AG04450 (cell line): ENCODE results near the gene POLR1A. TPM values are rescaled to one million over a fixed set of nuclear protein-coding genes. Genes with fewer than 3 reads are reported as not detected.

Source experiments
- CTCF ChIA-PET: fragments of 300-600, 350-600 bp; formaldehyde crosslinking; extraction: SDS; loops from one replicate; lab custom pipeline; 2022; ENCODE audit warnings: antibody characterized with exemption, inconsistent platforms; lab: Charles Lee
- POLR2A ChIA-PET: fragments of 350-600 bp; formaldehyde crosslinking; extraction: SDS; loops from one replicate; lab custom pipeline; 2021; ENCODE audit warnings: antibody characterized with exemption, inconsistent platforms; lab: Yijun Ruan, JAX
- DNase-seq: peaks from one replicate; pipeline ENCODE4 v3.0.0-alpha.2; 2011; ENCODE audit warnings: low read depth, low spot score
- H3K27ac ChIP-seq: one replicate; pipeline ENCODE4 v1.5.1; 2012; ENCODE audit warnings: low read depth, low read length, control low read depth
- H3K27me3 ChIP-seq: one replicate; pipeline ENCODE4 v1.6.0; 2012; ENCODE audit warnings: low read length; ENCODE audit not compliant: control insufficient read depth, insufficient read depth
- H3K4me3 ChIP-seq: 2 replicates; pipeline ENCODE4 v1.5.1; 2011; ENCODE audit warnings: mild to moderate bottlenecking, low read depth, low read length, control low read depth
- H3K9me3 ChIP-seq: 2 replicates; pipeline ENCODE4 v1.5.1; 2012; ENCODE audit warnings: low read length; ENCODE audit not compliant: control insufficient read depth, insufficient read depth
- polyA plus RNA-seq: library from polyadenylated mRNA; depleted of rRNA; stranded (reverse); fragments of >200 nt; gene quantifications from 2 replicates; pipeline ENCODE4 v1.2.3, GENCODE V29; 2011
- TF ChIP-seq, protein P1 (sequence below): IDR thresholded peaks from 2 replicates; pipeline ENCODE4 v1.5.1; 2011; ENCODE audit warnings: low read depth, low read length, control low read depth, inconsistent platforms

The POLR1A gene
- polyA plus RNA-seq, 1 experiment = 11.1 TPM

DNA sequence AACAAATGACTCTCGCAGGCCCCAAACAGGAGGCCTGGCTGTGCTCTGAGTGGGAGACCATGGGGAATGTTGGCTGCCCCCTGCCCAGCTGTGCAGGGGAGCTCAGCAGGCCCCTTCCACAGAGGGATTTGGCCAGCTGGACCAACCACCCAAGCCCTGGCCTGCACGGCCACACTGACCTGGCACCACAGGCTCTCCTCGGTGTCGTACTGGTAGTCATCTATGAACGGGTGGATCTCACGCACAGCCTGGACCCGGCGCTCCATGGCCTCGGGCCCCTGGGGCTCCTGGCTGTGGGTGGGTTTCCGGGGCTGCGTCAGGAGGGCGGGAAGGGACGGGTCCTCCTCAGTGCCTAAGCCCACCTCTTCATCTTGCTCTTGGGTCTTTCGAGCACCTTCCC, 74.5 kb downstream of the POLR1A start:
- no peak for DNase-seq
- POLR2A ChIA-PET = no interaction called here
- TF ChIP-seq, protein P1, sequence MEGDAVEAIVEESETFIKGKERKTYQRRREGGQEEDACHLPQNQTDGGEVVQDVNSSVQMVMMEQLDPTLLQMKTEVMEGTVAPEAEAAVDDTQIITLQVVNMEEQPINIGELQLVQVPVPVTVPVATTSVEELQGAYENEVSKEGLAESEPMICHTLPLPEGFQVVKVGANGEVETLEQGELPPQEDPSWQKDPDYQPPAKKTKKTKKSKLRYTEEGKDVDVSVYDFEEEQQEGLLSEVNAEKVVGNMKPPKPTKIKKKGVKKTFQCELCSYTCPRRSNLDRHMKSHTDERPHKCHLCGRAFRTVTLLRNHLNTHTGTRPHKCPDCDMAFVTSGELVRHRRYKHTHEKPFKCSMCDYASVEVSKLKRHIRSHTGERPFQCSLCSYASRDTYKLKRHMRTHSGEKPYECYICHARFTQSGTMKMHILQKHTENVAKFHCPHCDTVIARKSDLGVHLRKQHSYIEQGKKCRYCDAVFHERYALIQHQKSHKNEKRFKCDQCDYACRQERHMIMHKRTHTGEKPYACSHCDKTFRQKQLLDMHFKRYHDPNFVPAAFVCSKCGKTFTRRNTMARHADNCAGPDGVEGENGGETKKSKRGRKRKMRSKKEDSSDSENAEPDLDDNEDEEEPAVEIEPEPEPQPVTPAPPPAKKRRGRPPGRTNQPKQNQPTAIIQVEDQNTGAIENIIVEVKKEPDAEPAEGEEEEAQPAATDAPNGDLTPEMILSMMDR = no peak
- Histone ChIP-seq H3K9me3 (no peaks in the 10 kb centered on the region), H3K27ac (no peak overlapping the region), H3K27me3 (no peaks in the 10 kb centered on the region), H3K4me3 (no peak overlapping the region)
- CTCF ChIA-PET = no interaction called here

DNA sequence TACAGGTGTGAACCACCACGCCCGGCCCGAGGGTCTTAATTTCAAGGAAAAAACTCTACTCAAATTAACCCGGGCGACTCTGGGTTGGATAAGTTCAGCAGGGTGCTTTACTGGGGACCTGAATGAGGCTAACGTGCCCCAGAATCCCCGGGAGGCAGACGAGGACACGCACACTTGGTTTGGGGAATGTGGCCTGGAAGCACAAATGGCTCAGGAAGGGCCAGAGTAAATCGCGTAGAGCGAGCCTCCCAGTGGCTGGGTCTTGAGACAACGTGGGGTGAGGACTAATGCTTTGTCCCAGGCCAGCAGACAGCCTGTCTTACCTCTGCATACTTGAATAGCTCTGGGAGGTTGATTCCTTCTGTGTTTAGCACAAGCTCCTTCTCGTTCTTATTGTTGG, 75.8 kb downstream of the POLR1A start:
- Histone ChIP-seq H3K27me3 (no peaks in the 10 kb centered on the region), H3K4me3 (no peak overlapping the region), H3K9me3 (no peaks in the 10 kb centered on the region), H3K27ac (no peak overlapping the region)
- TF ChIP-seq, protein P1 = no peak
- ChIA-PET POLR2A (interaction anchor here (0.8 kb wide), 1 partner anchor 31 kb away, joined by 3 read pairs; no protein-coding TSS in a partner anchor), CTCF (interaction anchor here (0.6 kb wide), 1 partner anchor 45 kb away, joined by 3 read pairs; no protein-coding TSS in a partner anchor)
- DNase-seq = no peak

DNA sequence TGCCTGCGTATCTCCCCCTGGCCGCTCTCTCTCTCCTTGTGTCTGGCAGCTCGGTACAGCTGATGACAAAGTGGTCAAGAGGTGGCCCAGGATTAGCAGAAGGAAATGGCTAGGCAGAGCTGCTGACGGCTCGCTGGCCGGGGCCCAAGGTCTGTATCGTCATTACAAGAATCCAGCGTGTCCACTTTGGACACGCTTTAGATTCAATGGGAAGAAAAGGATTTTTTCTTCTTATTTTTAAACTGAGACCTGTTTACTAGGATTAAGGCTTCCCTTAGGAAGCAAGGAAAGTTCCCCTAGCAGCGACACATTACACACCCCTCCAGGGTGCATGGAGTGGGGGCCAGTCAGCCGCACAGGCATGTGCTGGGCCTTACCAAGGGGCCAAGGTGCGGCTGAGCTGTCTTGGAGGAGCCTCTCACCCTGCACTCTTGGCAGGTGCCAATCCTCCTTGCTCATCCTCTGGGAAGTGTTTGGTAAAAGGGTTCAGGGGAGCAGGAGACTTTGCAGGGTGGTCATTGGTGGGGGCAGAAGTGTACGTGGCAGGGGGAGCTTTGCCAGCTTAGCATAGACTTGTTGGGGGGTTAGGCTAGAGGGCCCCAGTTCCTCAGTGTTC, 76.8 kb downstream of the POLR1A start:
- no peak for DNase-seq
- H3K27ac ChIP-seq = no peak overlapping the region
- no peak overlapping the region for H3K4me3 ChIP-seq
- TF ChIP-seq, protein P1 = no peak
- H3K27me3 ChIP-seq = no peaks in the 10 kb centered on the region
- CTCF ChIA-PET = no interaction called here
- H3K9me3 ChIP-seq = no peaks in the 10 kb centered on the region
- POLR2A ChIA-PET = interaction anchor here (0.8 kb wide), 1 partner anchor 30 kb away, joined by 3 read pairs; no protein-coding TSS in a partner anchor

DNA sequence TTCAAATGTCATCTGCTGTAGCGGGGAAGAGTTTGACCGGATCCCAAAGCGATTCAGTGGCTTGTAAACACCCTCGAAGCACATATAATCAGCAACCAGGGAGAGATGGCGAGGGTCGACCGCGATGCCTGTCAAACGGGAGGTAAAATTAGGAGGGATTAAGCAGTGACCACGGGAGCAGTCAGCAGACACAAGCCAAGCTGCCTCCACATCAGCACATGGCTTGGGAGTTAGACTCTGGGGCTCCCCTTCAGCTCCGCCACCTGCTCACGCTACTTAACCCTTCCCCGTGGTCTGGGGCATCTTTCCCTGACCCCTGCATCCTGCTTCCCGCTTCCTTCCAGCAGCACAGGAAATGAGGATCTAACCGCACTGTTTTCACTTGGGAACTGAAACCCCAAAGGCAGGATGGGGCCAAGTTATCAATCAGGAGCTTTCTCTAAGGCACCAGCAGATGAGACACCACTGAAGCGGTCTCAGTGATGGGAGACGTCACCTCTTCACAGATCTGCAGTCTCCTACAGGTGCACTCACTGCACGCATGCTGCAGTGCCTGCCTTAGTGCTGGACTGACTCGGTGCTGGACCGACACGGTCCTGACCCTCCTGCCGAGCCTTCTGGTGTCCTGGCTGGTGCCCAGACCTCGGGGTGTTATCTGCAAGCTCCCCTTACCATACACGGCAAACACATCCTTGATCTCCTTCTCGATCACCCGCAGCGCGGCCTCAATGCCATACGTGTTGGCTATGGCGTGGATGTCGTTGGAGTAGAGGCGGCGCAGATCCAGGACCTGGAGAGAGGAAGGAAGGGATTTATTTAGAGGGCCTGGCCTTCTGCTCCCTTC, 77.5 kb downstream of the POLR1A start:
- DNase-seq = no peak
- no peak overlapping the region for H3K27ac ChIP-seq
- TF ChIP-seq, protein P1 = no peak
- POLR2A ChIA-PET = no interaction called here
- H3K9me3 ChIP-seq = no peaks in the 10 kb centered on the region
- H3K27me3 ChIP-seq = no peaks in the 10 kb centered on the region
- CTCF ChIA-PET = no interaction called here
- no peak overlapping the region for H3K4me3 ChIP-seq
